Activated CD8-positive, alpha-beta memory T cell treated with anti-CD3 and anti-CD28 coated beads, Interleukin-2, amount 50 U/mL, for 24 hours (primary cell): Measurements from ENCODE around the gene SH3PXD2B.

Experiments used
- DNase-seq: peaks from one replicate; pipeline ENCODE4 v3.0.0-alpha.2; 2020; ENCODE audit errors: extremely low read depth

Gene SH3PXD2B

GRCh38 chr5:172454358-172455086, at the start of gene SH3PXD2B:
Gene SH3PXD2B (minus strand): TSS chr5:172454525. CDS start chr5:172454352, 173 bp downstream.
- DNase-seq = no peak

GRCh38 chr5:172502969-172503368, 48.6 kb upstream of the SH3PXD2B start:
- DNase-seq = no peak

GRCh38 chr5:172502410-172502809, 48.1 kb upstream of the SH3PXD2B start:
- DNase-seq = no peak

GRCh38 chr5:172501708-172502320, 47.5 kb upstream of the SH3PXD2B start:
- DNase-seq = no peak

- DNase-seq = no peak
Measured at GRCh38 chr5:172499287-172499686, 45.0 kb upstream of the SH3PXD2B start.

GRCh38 chr5:172498431-172499129, 44.3 kb upstream of the SH3PXD2B start:
- DNase-seq = no peak

- no peak for DNase-seq
Measured at GRCh38 chr5:172497591-172498255, 43.4 kb upstream of the SH3PXD2B start.

- no peak for DNase-seq
Measured at GRCh38 chr5:172496671-172497371, 42.5 kb upstream of the SH3PXD2B start.

- DNase-seq = no peak
Measured at GRCh38 chr5:172494630-172495505, 40.5 kb upstream of the SH3PXD2B start.

GRCh38 chr5:172493906-172494305, 39.6 kb upstream of the SH3PXD2B start:
- no peak for DNase-seq

- DNase-seq = no peak
Measured at GRCh38 chr5:172493461-172493860, 39.1 kb upstream of the SH3PXD2B start.

GRCh38 chr5:172493002-172493401, 38.7 kb upstream of the SH3PXD2B start:
- no peak for DNase-seq

GRCh38 chr5:172492097-172492840, 37.9 kb upstream of the SH3PXD2B start:
- DNase-seq = no peak

- DNase-seq = no peak
Measured at GRCh38 chr5:172491481-172491880, 37.2 kb upstream of the SH3PXD2B start.

- no peak for DNase-seq
Measured at GRCh38 chr5:172490514-172491461, 36.5 kb upstream of the SH3PXD2B start.

GRCh38 chr5:172488221-172488620, 33.9 kb upstream of the SH3PXD2B start:
- DNase-seq = no peak

GRCh38 chr5:172487671-172488070, 33.3 kb upstream of the SH3PXD2B start:
- no peak for DNase-seq

GRCh38 chr5:172486912-172487311, 32.6 kb upstream of the SH3PXD2B start:
- DNase-seq = no peak

GRCh38 chr5:172486451-172486850, 32.1 kb upstream of the SH3PXD2B start:
- DNase-seq = no peak
